Stimulated activated effector memory CD8-positive, alpha-beta T cell treated with anti-CD3 and anti-CD28 coated beads, Interleukin-12 subunit alpha, Interleukin-12 subunit beta, amount 100 ng/mL, for 72 hours (primary cell): Measurements from ENCODE around the gene TMEM52.
"Not testable (repeated sequence)": the region's sequence is repeated elsewhere in the genome, so short reads cannot be mapped to it uniquely, and the experiment has no call there.

Experiments
- ATAC-seq: fragments of 150-1000 bp; cut with Tn5 transposase; 2 replicates; pipeline ENCODE4 v1.10.0; 2021
- DNase-seq, 2 donors: peaks; one replicate each; pipeline ENCODE4 v3.0.0; 2021 to 2022; ENCODE audit warnings: low spot score in 2 of 2
- H3K27ac Mint-ChIP-seq: one replicate; pipeline ENCODE4 v1.8.0; 2022; ENCODE audit warnings: mild to moderate bottlenecking, mixed read lengths
- H3K36me3 Mint-ChIP-seq: one replicate; pipeline ENCODE4 v1.8.0; 2022; ENCODE audit warnings: mild to moderate bottlenecking, mixed read lengths
- H3K4me1 Mint-ChIP-seq: one replicate; pipeline ENCODE4 v1.8.0; 2022; ENCODE audit warnings: mixed read lengths
- H3K4me3 Mint-ChIP-seq: one replicate; pipeline ENCODE4 v1.8.0; 2022; ENCODE audit warnings: mild to moderate bottlenecking, mixed read lengths
- H3K9me3 Mint-ChIP-seq: one replicate; pipeline ENCODE4 v1.8.0; 2022; ENCODE audit warnings: mixed read lengths

Gene TMEM52

DNA sequence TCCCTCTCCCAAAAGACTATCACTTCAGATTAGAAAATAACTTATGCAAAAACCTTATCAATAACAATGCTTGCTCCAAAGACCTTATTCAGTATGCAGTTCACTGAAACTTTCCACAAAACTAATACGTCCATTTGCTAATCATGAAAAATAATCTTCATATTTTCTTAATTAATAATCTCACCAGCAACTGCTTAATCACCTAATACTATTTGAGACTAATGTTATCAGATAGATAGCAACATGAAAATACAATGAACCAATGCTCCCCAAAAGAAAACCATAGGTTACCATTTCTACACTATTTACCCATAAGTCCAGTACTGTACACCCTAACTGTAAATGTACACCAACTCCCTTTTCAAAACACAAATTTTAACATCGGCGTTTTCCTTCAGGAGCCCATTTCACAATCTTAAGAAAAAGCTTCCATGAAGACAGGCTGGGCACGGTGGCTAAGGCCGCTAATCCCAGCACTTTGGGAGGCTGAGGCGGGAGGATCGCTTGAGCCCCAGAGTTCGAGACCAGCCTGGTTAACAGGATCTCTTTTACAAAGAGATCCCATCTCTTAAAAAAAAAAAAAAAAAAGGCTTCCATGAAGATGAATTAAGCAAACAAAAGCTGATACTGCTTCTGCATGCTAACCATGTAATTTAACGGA is 29.9 kb downstream of the TMEM52 start:
- peak overlapping the region; percentile 74 for H3K4me3 Mint-ChIP-seq
- H3K27ac Mint-ChIP-seq: peak overlapping the region; percentile 70
- peaks cover 44% of the 10 kb centered on the region for H3K4me1 Mint-ChIP-seq
- ATAC-seq (no peak), DNase-seq (no peak)
- no peaks in the 10 kb centered on the region for H3K9me3 Mint-ChIP-seq
- H3K36me3 Mint-ChIP-seq: peaks cover 60% of the 10 kb centered on the region

- ATAC-seq, H3K27ac Mint-ChIP-seq, H3K9me3 Mint-ChIP-seq, DNase-seq: not testable (repeated sequence)
- H3K36me3 Mint-ChIP-seq: peaks cover 87% of the 10 kb centered on the region
- H3K4me3 Mint-ChIP-seq: peak overlapping the region; percentile 18
- peaks cover 52% of the 10 kb centered on the region for H3K4me1 Mint-ChIP-seq
Measured at GRCh38 chr1:1883890-1884289, 35.2 kb downstream of the TMEM52 start.

- peaks cover 52% of the 10 kb centered on the region for H3K4me1 Mint-ChIP-seq
- peak overlapping the region; percentile 18 for H3K4me3 Mint-ChIP-seq
- peaks cover 87% of the 10 kb centered on the region for H3K36me3 Mint-ChIP-seq
- peak overlapping the region; percentile 24 for H3K27ac Mint-ChIP-seq
- no peak for ATAC-seq
- DNase-seq: no peak
- no peaks in the 10 kb centered on the region for H3K9me3 Mint-ChIP-seq
Measured at GRCh38 chr1:1883092-1883873, 35.8 kb downstream of the TMEM52 start.

DNA sequence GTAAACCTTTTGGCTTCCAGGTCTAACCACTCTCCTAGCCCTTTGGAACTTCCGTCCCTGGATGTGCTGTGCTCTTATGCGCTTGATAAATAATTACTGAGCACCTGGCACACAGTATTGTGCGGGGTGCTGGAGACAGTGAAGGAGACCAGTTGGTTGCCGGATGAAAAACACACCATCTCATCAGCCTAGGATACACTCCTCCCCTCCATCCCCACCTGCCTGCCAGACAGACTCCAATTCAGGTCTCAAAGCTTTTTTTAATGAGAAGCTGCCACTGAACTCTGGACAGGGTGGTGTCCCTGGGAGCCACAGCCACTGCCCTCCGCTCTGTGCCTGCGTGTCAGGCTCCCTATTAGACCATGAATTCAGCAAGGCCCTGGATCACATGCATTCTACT is 37.4 kb downstream of the TMEM52 start:
- H3K36me3 Mint-ChIP-seq: peaks cover 89% of the 10 kb centered on the region
- no peaks in the 10 kb centered on the region for H3K9me3 Mint-ChIP-seq
- DNase-seq: no peak
- peaks cover 58% of the 10 kb centered on the region for H3K4me1 Mint-ChIP-seq
- H3K4me3 Mint-ChIP-seq: peak overlapping the region; percentile 28
- H3K27ac Mint-ChIP-seq: peak overlapping the region; percentile 88
- no peak for ATAC-seq

DNA sequence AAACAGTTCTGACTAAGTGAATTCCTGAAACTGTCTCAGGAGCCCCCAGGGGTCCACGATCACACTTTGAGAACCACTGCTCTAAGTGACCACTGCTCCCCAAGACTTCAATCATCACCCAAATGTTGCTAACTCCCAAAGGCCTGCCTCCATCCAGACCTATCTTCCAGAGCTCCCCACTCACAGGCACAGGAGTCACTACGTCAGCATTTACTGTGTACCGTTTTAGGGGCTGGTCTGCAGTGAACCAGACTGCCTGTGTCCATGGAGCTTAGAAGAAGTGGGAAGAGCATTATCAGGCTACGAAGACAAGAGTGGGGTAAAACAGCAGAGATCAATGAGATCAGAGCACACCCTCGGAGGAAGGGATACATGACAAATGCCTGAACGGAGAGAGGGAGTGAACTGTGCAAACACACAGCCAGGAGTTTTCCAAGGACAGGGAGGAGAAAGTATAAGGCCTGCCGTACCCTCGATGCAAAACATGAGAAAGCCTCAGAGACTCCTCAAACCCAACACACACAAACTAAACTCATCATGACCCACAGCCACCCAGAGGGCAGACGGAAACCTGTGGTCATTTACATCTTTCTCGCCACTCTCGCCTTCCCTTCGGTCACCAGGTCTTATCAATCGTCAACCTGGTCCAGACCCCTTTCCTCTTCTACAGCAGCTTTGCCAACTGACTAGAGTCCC is 38.3 kb downstream of the TMEM52 start:
- peaks cover 61% of the 10 kb centered on the region for H3K4me1 Mint-ChIP-seq

DNA sequence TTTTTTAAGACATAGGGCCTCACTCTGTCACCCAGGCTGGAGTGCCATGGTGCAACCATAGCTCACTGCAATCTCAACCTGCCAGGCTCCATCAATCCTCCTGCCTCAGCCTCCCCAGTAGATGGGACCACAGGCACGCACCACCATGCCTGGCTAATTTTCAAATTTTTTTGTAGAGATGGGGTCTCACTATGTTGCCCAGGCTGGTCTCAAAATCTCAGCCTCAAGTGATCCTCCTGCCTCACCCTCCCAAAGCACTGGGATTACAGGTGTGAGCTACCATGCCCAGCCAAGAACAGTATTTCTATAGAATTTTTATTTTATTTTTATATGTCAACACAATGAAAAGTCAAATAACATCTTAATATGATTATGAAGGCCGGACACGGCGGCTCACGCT is 39.1 kb downstream of the TMEM52 start:
- Mint-ChIP-seq H3K9me3 (no peaks in the 10 kb centered on the region), H3K36me3 (peaks cover 90% of the 10 kb centered on the region), H3K27ac (peak overlapping the region; percentile 88), H3K4me1 (peaks cover 69% of the 10 kb centered on the region), H3K4me3 (no peak overlapping the region)
- DNase-seq (no peak), ATAC-seq (no peak)

More for the DNA sequence above, 38.3 kb downstream of the TMEM52 start:
- ATAC-seq: no peak
- Mint-ChIP-seq H3K4me3 (peak overlapping the region; percentile 28), H3K36me3 (peaks cover 89% of the 10 kb centered on the region), H3K27ac (peak overlapping the region; percentile 88), H3K9me3 (no peaks in the 10 kb centered on the region)
- DNase-seq: no peak

- peaks cover 77% of the 10 kb centered on the region for H3K4me1 Mint-ChIP-seq
Measured at GRCh38 chr1:1877865-1878436, 41.1 kb downstream of the TMEM52 start.

GRCh38 chr1:1876335-1876930 is 42.6 kb downstream of the TMEM52 start:
- Mint-ChIP-seq H3K9me3 (no peaks in the 10 kb centered on the region), H3K27ac (peak overlapping the region; percentile 88), H3K4me3 (peak overlapping the region; percentile 68), H3K36me3 (peaks cover 86% of the 10 kb centered on the region), H3K4me1 (peaks cover 81% of the 10 kb centered on the region)
- ATAC-seq: peak; percentile 12
- DNase-seq: no peak

More at GRCh38 chr1:1877865-1878436, 41.1 kb downstream of the TMEM52 start:
- DNase-seq: no peak
- Mint-ChIP-seq H3K9me3 (no peaks in the 10 kb centered on the region), H3K36me3 (peaks cover 86% of the 10 kb centered on the region), H3K27ac (peak overlapping the region; percentile 32), H3K4me3 (no peak overlapping the region)
- no peak for ATAC-seq

DNA sequence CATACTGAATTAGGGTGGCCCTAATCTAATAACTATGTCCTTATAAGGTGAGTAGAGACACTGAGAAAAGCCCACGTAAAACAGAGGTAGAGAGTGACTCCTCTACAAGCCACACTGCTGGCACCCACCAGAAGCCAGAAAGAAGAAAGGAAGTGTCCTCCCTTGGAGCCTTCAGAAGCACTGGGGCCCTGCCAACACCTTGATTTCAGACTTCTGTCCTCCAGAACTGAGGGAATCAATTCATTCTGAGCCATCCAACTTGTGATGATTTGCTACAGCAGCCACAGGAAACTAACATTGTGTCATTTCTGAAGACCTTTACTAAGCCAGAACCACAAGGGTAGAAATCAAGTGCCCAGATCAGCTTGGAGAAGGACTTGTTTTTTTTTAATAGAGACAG is 43.1 kb downstream of the TMEM52 start:
- Mint-ChIP-seq H3K4me1 (peaks cover 81% of the 10 kb centered on the region), H3K4me3 (peak overlapping the region; percentile 68), H3K27ac (peak overlapping the region; percentile 88), H3K36me3 (peaks cover 84% of the 10 kb centered on the region), H3K9me3 (no peaks in the 10 kb centered on the region)
- peak in 1 of 2 donors; percentile 73 for DNase-seq
- peak; percentile 95 for ATAC-seq

- Mint-ChIP-seq H3K27ac (no peak overlapping the region), H3K4me3 (no peak overlapping the region), H3K9me3 (no peaks in the 10 kb centered on the region), H3K4me1 (peaks cover 80% of the 10 kb centered on the region), H3K36me3 (peaks cover 84% of the 10 kb centered on the region)
- ATAC-seq (no peak), DNase-seq (no peak)
Measured at GRCh38 chr1:1874901-1875300, 44.2 kb downstream of the TMEM52 start.

DNA sequence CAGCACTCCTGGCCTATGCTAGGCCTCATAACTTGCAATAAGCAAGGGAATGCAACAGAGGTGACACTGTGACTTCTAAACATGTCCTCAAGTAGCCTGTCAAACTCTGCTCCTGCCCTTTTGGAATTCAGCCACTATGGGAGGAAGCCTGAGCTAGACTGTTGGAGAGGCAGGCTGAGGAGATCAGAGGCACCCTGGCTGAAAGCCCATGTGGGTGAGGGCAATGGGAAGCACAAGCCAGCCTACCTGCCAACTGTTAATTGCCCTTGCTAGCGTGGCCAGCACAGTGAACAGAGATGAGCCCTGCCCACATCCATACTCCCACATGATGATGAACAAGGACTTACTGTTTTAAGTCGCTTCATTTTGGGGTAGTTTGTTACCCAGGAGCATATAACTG is 45.9 kb downstream of the TMEM52 start:
- Mint-ChIP-seq H3K9me3 (no peaks in the 10 kb centered on the region), H3K4me3 (no peak overlapping the region), H3K4me1 (peaks cover 75% of the 10 kb centered on the region), H3K27ac (peak overlapping the region; percentile 27), H3K36me3 (peaks cover 76% of the 10 kb centered on the region)
- DNase-seq (no peak), ATAC-seq (no peak)

GRCh38 chr1:1872329-1872994 is 46.6 kb downstream of the TMEM52 start:
- ATAC-seq (no peak), DNase-seq (no peak)
- Mint-ChIP-seq H3K4me1 (peaks cover 74% of the 10 kb centered on the region), H3K27ac (peak overlapping the region; percentile 27), H3K4me3 (no peak overlapping the region), H3K36me3 (peaks cover 69% of the 10 kb centered on the region), H3K9me3 (no peaks in the 10 kb centered on the region)

DNA sequence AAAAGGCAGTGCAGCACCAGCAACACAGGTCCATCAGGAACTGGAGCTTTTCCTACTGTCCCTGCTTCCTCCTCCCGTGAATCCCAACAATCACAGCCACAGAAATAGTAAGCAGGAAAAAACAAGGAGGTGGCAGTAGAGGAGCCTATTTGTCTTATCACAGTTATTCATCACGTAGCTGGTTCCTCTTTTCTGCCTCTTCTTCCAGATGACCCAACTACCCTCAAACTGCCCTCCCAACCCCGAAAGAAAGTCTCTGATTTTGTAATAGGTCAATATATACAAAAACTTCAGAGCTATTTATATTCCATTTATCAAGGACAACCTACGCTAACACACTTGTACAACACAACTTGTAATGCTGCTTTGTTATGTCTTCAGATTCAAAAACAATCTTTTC is 49.6 kb downstream of the TMEM52 start:
- Mint-ChIP-seq H3K27ac (peak overlapping the region; percentile 64), H3K36me3 (peaks cover 65% of the 10 kb centered on the region), H3K4me3 (no peak overlapping the region), H3K9me3 (no peaks in the 10 kb centered on the region), H3K4me1 (peaks cover 64% of the 10 kb centered on the region)
- DNase-seq (no peak), ATAC-seq (no peak)
